Measurements from ENCODE around the gene SLC35G2.
"Not testable (repeated sequence)": the region's sequence is repeated elsewhere in the genome, so short reads cannot be mapped to it uniquely, and the experiment has no call there.

The SLC35G2 gene

DNA sequence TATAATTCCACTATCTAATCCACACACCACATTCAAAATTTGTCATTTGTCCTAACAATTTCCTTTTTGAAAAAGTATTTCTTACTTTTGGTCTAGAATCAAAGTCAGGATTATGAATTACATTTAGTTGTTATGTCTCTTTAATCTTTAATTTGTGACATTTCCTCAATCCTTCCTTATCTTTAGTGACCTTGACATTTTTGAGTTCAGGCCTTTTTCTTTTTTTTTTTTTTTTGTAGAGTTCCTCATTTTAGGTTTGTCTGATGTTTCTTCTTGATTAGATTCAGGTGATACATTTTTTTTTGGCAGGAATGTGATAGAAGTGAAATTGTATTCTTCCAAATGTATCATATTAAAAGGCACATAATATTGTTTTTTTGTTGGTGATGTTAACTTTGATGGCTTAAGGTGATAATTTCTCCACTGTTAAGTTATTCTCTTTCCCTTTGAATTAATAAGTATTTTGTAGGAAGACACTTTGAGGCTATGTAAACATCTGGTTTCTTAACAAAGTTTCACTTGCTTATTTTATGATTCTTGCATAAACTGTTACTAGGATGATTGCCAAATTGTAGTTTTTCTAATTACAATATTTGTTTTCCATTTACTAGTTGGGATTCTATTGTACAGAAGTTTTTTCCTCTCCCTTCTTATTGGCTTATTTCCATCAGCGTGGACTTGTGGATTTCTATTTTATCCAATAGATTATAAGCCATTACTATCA is 16.3 kb downstream of the SLC35G2 start:
- DNase-seq (ENCODE audit: low spot score), result no peak

DNA sequence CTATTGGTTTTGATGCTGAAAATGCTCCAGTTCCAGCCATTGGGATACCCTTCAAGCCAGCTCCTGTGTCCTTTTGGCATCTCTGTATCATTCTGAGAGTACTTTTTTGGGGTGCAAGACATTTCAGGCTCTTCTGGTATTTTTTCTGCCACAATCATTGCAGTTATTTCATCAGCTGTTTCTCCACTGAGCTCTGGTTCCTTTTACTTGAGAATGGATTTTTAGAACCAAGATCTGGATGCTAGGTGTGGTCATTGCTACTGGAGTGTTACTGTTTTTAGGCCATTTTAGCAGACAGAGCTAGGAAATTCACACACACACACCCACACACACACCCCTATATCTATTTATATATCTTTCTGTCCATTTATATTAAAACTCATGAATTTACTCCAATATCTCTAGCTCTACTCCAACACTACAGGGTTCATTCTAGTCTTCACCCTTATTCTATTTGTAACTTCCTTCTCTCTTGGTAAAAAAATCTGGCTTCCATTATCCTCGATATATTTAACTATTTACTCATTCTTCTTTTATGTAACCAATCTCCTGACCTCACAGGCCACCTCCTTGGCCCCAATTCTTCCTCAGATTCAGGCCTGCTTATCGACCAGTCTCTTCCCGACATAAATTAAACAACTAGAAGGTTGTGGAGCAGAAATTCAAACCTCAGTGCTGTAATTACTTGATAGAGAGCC is 17.0 kb downstream of the SLC35G2 start:
- DNase-seq (ENCODE audit: low spot score), result no peak

DNA sequence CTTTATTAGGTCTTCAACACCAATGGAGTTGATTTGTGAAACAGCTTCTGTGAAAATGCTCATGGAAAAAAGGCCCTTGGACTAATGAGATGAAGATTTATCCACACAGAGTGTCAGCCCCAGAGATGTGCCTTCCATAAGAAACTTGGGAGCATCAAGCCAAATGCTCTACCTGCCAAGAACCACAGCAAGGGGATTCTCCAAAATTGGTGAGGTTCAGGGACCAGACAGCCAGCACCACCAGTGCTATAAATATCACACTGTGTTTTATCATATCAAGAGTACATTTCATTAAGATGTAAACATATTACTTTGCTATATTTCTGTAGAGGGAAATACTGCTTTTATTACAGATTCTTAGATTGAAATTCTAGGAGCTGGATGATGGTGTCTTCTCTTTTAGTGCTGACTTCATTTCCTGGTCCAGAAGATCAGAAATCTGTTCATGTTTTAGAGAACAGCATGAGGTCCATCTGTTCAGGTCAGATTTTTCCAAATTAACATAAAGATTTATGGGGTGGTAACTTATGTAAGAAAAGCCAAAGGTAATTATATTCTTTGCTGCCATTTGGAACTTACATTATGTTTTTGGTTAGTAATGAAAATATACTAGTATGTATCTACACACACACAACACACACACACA is 17.7 kb downstream of the SLC35G2 start:
- no peak for DNase-seq (ENCODE audit: low spot score)

DNA sequence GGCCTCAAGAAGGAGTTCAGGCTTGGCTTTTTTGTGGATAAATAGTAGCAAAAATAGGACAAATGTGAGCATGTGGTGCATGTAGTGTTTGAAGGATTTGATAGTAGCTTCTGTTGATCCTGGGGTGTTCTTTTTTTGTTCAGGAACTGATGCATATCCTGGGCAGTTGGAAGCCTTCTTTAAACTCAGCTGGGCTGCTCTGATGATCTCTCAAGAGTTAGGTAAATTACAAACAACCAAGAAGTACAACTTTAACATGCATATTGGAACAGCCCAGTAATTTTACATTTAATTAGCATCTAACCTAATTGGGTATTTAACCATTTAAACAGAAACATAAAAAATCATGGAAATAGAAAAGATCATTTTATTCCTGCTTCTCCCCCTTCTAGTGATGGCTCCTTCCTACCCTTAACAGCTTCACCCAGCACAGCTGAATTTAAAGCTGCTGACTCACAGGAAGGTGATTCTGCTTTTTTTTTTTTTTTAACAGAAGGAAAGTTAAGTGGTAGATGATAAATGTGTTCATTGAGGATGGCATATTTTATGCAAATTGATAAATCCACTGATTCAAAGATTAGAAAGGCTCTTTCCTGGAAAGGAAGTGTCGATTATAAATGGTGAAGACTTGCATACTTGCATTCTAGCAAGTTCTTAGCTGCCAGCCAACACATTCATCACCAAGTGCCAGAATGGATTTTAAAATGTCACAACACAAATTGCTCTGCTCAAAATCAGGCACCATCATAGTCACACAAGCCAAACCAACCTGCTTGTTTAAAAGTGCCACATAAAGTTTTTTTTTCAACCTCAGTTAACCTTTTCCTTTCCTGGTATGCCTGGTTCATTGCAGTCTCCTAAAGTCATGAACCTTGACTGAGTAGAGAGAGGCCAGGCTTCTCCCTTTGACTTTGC is 20.0 kb downstream of the SLC35G2 start:
- DNase-seq (ENCODE audit: low spot score), result no peak

DNA sequence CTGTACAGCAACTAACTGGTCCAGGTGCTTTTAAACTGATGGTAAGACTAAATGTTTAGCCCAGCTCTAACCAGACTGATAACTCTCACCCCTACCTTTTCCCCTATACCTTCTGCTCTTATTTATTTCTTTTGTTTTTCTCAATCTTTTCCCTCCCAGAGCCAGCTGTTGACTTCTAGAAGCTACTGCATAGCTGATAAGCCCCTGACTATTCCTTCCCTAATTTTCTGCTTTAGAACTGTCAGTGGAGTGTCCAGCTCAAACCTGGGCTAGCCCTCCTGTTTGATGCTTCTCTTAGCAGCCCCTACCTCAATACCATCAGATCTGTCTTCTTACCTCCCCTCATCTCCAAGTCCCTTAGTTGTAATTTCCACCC is 20.6 kb downstream of the SLC35G2 start:
- DNase-seq (ENCODE audit: low spot score), result no peak

DNA sequence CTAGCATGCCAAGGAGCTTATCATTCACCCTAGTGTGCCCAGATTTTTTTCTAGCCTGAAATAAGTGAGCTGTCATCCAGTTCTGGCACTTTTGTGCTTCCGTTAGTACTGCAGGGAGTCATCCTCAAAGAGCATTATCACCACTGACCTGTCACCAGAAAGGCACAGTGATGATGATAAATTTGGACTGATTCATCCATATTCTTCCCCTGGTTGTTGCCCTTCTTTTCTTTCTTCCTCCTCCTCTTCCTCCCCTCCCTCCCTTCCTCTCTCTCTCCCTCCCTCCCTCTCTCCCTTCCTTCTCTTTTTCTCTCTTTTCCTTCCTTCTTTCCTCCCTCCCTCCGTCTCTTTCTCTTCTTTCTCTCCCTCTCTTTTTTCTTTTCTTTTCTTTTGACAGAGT is 21.3 kb downstream of the SLC35G2 start:
- DNase-seq (ENCODE audit: low spot score), result no peak

DNA sequence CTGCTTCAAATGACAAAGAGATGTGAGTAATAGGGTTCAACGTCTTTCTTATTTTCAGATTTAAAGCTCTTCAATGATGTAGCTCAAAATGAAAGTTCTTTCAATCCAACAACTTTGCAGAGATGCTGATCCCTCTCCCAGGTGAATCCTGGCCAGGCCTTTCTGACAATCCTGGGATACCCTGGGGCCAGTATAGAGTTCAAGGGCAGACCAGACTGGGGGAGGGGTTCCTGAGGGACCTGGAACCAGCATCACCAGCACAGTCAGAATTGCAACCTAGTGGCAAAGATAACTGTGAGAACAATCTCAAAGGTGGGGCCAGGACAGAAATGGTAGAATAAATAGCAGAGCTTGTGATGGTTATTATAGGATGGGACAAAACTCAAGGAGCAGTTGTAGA is 23.4 kb downstream of the SLC35G2 start:
- no peak for DNase-seq (ENCODE audit: low spot score)

DNA sequence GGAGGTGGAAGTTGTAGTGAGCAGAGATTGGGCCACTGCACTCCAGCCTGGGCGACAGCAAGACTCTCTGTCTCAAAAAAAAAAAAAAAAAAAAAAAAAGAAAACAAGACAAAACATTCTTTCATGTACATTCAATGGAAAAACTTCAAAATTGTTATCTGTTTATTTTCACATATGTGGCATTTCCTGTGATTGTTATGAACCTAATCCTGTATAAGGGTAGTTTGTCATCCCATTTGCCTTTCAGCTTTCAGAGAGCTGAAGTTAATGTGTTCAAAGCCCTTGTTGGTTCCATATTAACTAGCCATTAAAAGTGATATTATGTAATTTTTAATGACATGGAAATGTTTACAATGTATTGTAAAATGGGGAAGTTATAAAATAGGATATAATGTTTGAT is 25.8 kb downstream of the SLC35G2 start:
- DNase-seq (ENCODE audit: low spot score), result no peak

DNA sequence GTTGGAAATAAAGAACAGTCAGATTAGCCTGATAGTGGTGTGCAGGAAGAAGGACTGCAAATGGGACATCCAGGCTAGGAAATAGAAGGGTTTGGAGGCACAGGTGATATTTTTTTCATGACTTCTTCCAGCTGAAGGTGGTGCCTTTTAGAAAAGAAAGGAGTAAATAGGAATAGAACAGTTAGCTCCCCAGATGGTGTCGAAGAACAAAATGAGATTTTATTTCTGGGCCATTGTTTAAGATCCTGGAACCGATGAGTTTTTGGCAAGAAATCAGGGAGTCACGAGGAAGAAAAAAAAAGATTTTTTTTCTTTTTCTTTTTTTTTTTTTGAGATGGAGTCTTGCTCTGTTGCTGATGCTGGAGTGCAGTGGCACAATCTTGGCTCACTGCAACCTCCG is 33.3 kb downstream of the SLC35G2 start:
- no peak for DNase-seq (ENCODE audit: low spot score)

DNA sequence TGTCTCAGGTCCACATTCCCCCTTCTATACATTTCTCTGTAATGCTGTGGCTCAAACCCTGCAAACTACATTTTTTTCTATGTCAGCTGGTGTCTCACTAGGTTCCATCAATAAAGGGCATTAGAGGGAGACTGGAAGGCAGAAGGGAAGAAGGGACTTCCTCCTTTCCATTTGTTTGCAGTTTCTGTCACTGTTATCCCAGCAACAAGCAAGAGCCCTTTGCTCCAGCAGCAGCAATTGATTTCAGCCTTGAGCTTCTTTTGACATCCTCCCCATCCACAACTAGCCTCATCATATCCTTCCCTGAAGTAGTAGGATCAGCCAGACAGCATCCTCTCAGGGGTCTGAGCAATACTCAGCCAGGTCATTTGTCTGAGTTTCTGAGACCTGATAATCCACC is 37.7 kb downstream of the SLC35G2 start:
- DNase-seq (ENCODE audit: low spot score), result no peak

DNA sequence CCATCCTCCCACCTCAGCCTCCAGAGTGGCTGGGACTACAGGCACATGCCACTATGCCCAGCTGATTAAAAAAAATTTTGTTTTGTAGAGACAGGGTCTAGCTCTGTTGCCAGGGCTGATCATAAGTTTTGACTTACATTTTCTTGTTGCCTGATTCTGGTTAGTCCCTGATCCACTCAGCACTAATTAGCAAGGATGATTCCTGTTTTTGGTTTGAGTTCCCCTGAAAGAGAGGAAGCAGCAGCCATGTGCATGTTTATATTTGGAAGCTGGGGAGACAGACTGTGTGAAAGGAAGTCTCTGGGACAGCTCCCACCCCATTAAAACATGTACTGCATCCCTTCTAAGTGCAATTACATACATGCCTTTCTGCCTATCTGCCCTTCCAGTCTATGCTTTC is 39.5 kb downstream of the SLC35G2 start:
- DNase-seq (ENCODE audit: low spot score), result no peak

DNA sequence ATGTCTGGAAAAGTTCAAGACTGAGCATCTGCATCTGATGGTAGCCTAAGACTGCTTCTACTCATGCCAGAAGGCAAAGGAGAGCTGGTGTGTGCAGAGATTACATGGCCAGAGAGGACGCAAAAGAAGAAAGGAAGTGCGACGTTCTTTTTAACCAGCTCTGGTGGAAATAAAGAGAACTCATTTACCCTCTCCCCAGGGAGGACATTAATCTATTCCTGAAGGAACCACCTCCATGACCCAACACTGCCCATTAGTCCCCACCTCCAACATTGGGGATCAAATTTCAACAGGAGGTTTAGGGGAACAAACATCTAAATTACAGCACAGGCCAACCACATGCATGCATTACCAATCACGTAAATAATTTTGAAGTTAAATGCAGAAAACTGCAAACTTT is 41.6 kb downstream of the SLC35G2 start:
- DNase-seq (ENCODE audit: low spot score), result peak; percentile 23

DNA sequence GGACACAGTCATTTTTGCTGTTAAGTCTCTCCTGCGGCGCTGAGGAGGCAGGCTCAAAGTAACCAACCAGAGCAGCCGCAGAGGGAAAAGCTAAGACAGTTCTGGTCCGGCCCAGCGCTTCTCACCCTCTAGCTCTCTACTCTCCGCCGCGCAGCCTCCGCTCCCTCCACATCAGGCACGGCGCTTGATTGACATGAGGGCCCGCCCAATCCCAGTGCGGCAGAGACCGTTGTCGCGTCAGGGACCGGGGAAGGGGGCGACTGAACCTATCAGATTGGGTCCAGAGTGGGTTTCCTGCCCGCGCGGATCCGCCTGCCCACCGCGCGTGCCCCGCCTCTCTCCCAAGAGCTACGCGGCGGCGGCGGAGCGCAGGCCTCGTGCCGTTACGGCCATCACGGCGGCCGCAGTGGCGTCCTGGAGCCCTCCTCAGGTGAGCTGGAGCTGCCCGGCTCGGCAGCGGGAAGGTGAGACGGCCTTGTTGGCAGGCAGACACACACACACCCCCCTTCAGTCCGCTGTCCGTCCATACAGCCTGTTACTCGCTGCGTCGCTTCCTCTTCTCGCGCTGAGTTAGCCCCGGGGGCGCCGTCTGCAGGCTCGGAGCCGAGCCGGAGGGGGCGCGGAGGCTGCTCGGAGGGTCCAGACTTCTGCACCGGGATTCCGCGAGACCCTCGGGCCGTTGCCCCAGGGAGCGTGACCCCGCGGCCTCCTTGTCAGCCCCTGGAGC is 43.1 kb downstream of the SLC35G2 start, which contains the start of gene NCK1:
NCK1 (plus strand) TSS at position 319 of the 727 bp plus-strand sequence. CDS start 65,794 bp downstream, outside the sequence.
- peak; percentile 94 for DNase-seq (ENCODE audit: low spot score)

DNA sequence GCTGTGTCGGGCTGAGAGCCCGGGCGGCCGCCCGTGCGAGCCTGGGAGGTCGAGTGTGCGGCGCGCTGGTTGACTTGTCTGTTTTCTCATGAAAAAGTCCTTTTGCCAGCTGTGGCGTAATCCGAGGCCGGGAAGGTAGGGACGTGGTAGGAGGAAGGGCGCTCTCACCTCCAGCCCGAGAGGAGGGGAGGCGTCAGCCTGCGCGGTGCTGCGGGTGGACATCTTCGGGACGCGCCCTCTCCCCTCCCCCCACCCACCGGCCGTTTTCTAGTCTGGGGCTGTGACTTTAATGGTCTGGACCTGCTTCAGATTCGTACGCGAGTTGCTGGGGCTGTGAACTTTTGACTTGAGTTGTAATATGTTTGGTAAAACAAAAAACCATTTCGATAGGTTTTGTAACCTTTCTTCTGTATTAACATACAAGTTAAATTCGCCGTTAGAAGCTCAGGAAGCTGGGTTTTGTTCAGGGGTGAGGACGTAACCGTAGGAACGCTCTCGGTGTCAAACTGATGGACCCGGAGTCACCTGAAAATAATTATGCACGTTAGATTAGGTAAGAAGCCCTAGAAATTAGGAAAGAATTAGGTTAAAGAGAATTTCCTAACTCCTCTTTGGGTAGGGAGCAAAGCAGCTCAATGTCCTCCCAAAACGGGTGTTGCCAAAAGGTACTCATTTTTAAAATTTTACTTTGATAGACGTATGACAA is 43.8 kb downstream of the SLC35G2 start:
- peak; percentile 64 for DNase-seq (ENCODE audit: low spot score)

DNA sequence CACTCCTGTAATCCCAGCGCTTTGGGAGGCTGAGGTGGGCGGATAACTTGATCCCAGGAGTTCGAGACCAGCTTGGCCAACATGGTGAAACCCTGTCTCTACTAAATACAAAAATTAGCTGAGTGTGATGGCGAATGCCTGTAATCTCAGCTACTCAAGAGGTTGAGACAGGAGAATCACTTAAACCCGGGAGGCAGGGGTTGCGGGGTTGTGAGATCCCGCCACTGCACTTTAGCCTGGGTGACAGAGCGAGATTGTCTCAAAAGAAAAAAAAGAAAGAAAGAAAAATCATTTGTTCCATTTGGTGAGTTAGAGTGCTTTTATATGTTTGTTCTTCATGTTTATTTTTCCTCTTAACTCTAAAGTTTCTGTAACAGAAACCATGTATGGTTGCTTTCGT is 50.4 kb downstream of the SLC35G2 start:
- DNase-seq (ENCODE audit: low spot score), result no peak

DNA sequence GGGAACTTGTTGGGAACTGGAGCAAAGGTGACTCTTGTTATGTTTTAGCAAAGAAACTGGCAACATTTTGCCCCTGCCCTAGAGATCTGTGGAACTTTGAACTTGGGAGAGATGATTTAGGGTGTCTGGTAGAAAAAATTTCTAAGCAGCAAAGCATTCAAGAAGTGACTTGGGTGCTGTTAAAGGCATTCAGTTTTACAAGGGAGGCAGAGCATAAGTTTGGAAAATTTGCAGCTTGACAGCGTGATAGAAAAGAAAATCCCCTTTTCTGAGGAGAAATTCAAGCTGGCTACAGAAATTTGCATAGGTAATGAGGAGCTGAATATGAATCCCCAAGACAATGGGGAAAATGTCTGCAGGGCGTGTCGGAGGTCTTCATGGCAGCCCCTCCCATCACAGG is 53.3 kb downstream of the SLC35G2 start:
- not testable (repeated sequence) for DNase-seq (ENCODE audit: low spot score)

DNA sequence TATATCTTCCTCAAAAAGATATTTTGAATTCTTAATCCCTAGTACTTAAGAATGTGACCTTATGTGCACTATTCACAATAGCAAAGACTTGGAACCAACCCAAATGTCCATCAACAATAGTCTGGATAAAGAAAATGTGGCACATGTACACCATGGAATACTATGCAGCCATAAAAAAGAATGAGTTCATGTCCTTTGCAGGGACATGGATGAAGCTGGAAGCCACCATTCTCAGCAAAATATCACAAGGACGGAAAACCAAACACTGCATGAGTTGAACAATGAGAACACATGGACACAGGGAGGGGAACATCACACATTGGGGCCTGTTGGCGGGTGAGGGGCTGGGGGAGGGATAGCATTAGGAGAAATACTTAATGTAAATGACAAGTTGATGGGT is 60.6 kb downstream of the SLC35G2 start:
- not testable (repeated sequence) for DNase-seq (ENCODE audit: low spot score)

DNA sequence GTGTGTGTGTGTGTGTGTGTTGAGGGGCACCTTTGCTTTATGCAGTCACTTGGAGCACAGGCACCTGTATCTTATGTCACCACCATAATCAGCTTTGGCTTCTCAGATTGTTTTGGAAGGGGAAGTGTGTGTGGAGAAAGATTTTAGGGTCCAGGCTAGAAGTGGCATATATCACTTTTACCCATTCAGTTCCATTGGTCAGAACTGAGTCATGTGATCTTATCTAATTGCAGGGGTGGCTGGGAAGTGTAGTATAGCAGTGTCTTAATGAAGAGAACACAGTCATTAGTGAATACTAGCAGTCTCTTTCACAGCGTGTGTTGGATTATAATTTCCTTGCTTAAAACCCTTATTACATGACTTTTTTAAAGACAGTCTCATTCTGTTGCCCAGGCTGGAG is 63.6 kb downstream of the SLC35G2 start:
- DNase-seq (ENCODE audit: low spot score), result peak; percentile 29

DNA sequence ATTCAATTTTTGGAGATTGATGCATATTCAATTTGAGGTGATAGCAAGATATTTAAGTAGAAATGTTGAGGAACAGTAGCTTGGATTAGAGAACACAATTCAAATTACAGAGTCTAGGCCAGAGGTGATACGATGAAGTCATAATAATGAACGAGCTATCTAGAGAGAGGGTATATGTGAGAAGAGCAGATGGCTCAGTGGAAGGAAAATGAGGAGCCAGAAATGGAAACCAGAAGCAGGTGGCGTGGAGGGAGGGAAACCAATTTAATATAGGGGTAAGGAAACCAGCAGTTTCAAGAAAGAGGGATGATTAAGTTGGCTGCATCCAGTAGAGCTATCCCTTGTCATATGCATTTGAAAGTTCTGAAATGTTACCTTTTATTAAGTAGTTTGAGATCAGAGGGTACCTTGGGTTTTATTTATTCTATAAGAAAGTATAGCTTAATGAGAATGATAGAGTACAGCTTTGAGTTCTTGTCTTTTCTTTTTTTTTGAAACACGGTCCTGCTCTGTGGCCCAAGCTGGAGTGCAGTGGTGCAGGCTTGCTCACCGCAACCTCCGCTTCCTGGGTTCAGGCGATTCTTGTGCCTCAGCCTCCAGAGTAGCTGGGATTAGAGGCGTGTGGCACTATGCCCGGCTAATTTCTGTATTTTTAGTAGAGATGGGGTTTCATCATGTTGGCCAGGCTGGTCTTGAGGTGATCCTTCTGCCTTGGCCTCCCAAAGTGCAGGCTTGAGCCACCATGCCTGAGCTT is 65.2 kb downstream of the SLC35G2 start:
- no peak for DNase-seq (ENCODE audit: low spot score)
